ELR (cell line): ENCODE data around the gene AFAP1L1.
A peak's percentile ranks its signal among the peaks of the same experiment; 100 is the strongest.
"Not testable (repeated sequence)": the region's sequence is repeated elsewhere in the genome, so short reads cannot be mapped to it uniquely, and the experiment has no call there.

Experiments
- DNase-seq: peaks from one replicate; pipeline ENCODE4 v3.0.0-alpha.2; 2015; ENCODE audit warnings: low read depth

Gene AFAP1L1

GRCh38 chr5:149261246-149261645 lies 10.4 kb upstream of the AFAP1L1 start:
- no peak for DNase-seq

GRCh38 chr5:149262315-149262714 lies 9.3 kb upstream of the AFAP1L1 start:
- no peak for DNase-seq

GRCh38 chr5:149264439-149265067 lies 7.1 kb upstream of the AFAP1L1 start:
- DNase-seq, result peak; percentile 20

GRCh38 chr5:149265068-149265465 lies 6.6 kb upstream of the AFAP1L1 start:
- no peak for DNase-seq

- DNase-seq, result peak; percentile 78
These were observed 6.1 kb upstream of the AFAP1L1 start for GRCh38 chr5:149265597-149265996.

GRCh38 chr5:149267241-149267973 lies 4.3 kb upstream of the AFAP1L1 start:
- DNase-seq, result peak; percentile 12

- DNase-seq, result peak; percentile 83
These were observed 2.6 kb upstream of the AFAP1L1 start for GRCh38 chr5:149268928-149269557.

GRCh38 chr5:149271195-149271715 lies 404 bp upstream of the AFAP1L1 start:
- peak; percentile 57 for DNase-seq

- not testable (repeated sequence) for DNase-seq
These were observed 1.1 kb downstream of the AFAP1L1 start for GRCh38 chr5:149272781-149273180.

- DNase-seq, result no peak
These were observed 1.6 kb downstream of the AFAP1L1 start for GRCh38 chr5:149273237-149273636.

- DNase-seq, result no peak
These were observed 2.3 kb downstream of the AFAP1L1 start for GRCh38 chr5:149273950-149274349.

GRCh38 chr5:149274939-149275338 lies 3.3 kb downstream of the AFAP1L1 start:
- peak; percentile 50 for DNase-seq

- no peak for DNase-seq
These were observed 6.1 kb downstream of the AFAP1L1 start for GRCh38 chr5:149277801-149278200.

GRCh38 chr5:149278451-149279210 lies 7.0 kb downstream of the AFAP1L1 start:
- DNase-seq, result no peak

GRCh38 chr5:149279661-149280060 lies 8.0 kb downstream of the AFAP1L1 start:
- DNase-seq, result no peak

- DNase-seq, result no peak
These were observed 8.5 kb downstream of the AFAP1L1 start for GRCh38 chr5:149280124-149280523.

- DNase-seq, result no peak
These were observed 9.1 kb downstream of the AFAP1L1 start for GRCh38 chr5:149280802-149281201.

- no peak for DNase-seq
These were observed 10.6 kb downstream of the AFAP1L1 start for GRCh38 chr5:149282027-149282965.

GRCh38 chr5:149282966-149283332 lies 11.3 kb downstream of the AFAP1L1 start:
- DNase-seq, result no peak

GRCh38 chr5:149283626-149284480 lies 12.2 kb downstream of the AFAP1L1 start:
- no peak for DNase-seq
